Right renal cortex interstitium (tissue), 3 donors: ENCODE results near the gene CATSPERB. TPM values are rescaled to one million over a fixed set of nuclear protein-coding genes. Genes with fewer than 3 reads are reported as not detected.
"Not testable (repeated sequence)": the region's sequence is repeated elsewhere in the genome, so short reads cannot be mapped to it uniquely, and the experiment has no call there.

Experiments used
- DNase-seq, 3 donors: peaks; one replicate each; pipeline ENCODE4 v3.0.0-alpha.2; 2013; ENCODE audit warnings: low read depth in 3 of 3, low spot score in 2 of 3
- polyA plus RNA-seq, 3 donors: library from polyadenylated mRNA; unstranded; fragments of 120-200 nt; gene quantifications; one replicate each; pipeline ENCODE4 v1.2.1, GENCODE V29; 2013; ENCODE audit not compliant: insufficient read length in 3 of 3

Gene CATSPERB
- polyA plus RNA-seq, 3 donors = 0.32 to 0.58 (median 0.34) TPM

GRCh38 chr14:91681118-91681517 is 50.8 kb downstream of the CATSPERB start:
- DNase-seq = no peak

GRCh38 chr14:91679273-91679672 is 52.6 kb downstream of the CATSPERB start:
- no peak for DNase-seq

GRCh38 chr14:91677687-91678086 is 54.2 kb downstream of the CATSPERB start:
- DNase-seq = not testable (repeated sequence)

GRCh38 chr14:91674911-91675310 is 57.0 kb downstream of the CATSPERB start:
- no peak for DNase-seq

- DNase-seq = no peak
Measured at GRCh38 chr14:91669867-91670266, 62.0 kb downstream of the CATSPERB start.

- not testable (repeated sequence) for DNase-seq
Measured at GRCh38 chr14:91667101-91667500, 64.8 kb downstream of the CATSPERB start.

GRCh38 chr14:91660790-91661189 is 71.1 kb downstream of the CATSPERB start:
- no peak for DNase-seq

GRCh38 chr14:91654836-91655235 is 77.0 kb downstream of the CATSPERB start:
- DNase-seq = no peak

GRCh38 chr14:91653451-91653850 is 78.4 kb downstream of the CATSPERB start:
- DNase-seq = no peak

GRCh38 chr14:91649930-91650329 is 82.0 kb downstream of the CATSPERB start:
- DNase-seq = no peak

GRCh38 chr14:91647856-91648255 is 84.0 kb downstream of the CATSPERB start:
- DNase-seq = no peak

GRCh38 chr14:91636604-91637003 is 95.3 kb downstream of the CATSPERB start:
- no peak for DNase-seq

GRCh38 chr14:91624757-91625156 is 107.1 kb downstream of the CATSPERB start:
- DNase-seq = no peak

GRCh38 chr14:91614187-91614586 is 117.7 kb downstream of the CATSPERB start:
- no peak for DNase-seq

- DNase-seq = no peak
Measured at GRCh38 chr14:91613459-91614112, 118.3 kb downstream of the CATSPERB start.

- no peak for DNase-seq
Measured at GRCh38 chr14:91611528-91611927, 120.4 kb downstream of the CATSPERB start.

GRCh38 chr14:91609161-91609560 is 122.7 kb downstream of the CATSPERB start:
- DNase-seq = no peak

- no peak for DNase-seq
Measured at GRCh38 chr14:91607322-91608047, 124.4 kb downstream of the CATSPERB start.

GRCh38 chr14:91606851-91607250 is 125.0 kb downstream of the CATSPERB start:
- no peak for DNase-seq

GRCh38 chr14:91604611-91605010 is 127.3 kb downstream of the CATSPERB start:
- not testable (repeated sequence) for DNase-seq

GRCh38 chr14:91599994-91600393 is 131.9 kb downstream of the CATSPERB start:
- DNase-seq = no peak

GRCh38 chr14:91595736-91596135 is 136.2 kb downstream of the CATSPERB start:
- no peak for DNase-seq
